GM19239 (cell line): ENCODE data around the gene EDAR.

Experiments
- DNase-seq: peaks from one replicate; pipeline ENCODE4 v3.0.0; 2011; ENCODE audit warnings: low spot score; ENCODE audit not compliant: insufficient read length
- FAIRE-seq: peaks from 2 replicates; lab custom pipeline; 2011; peaks lifted over from hg19 to GRCh38; lab: Jason Lieb, UNC

Gene EDAR

GRCh38 chr2:108942888-108943287 lies 46.1 kb downstream of the EDAR start:
- FAIRE-seq (no peak), DNase-seq (no peak)

GRCh38 chr2:108942231-108942825 lies 46.7 kb downstream of the EDAR start:
- no peak for FAIRE-seq
- DNase-seq: no peak

GRCh38 chr2:108941767-108942166 lies 47.3 kb downstream of the EDAR start:
- FAIRE-seq (no peak), DNase-seq (no peak)

GRCh38 chr2:108941161-108941665 lies 47.8 kb downstream of the EDAR start:
- FAIRE-seq (no peak), DNase-seq (no peak)

GRCh38 chr2:108940156-108940555 lies 48.9 kb downstream of the EDAR start:
- DNase-seq: no peak
- no peak for FAIRE-seq

GRCh38 chr2:108938077-108938710 lies 50.8 kb downstream of the EDAR start:
- FAIRE-seq (no peak), DNase-seq (no peak)

- no peak for DNase-seq
- no peak for FAIRE-seq
Measured at GRCh38 chr2:108937367-108938017, 51.5 kb downstream of the EDAR start.

GRCh38 chr2:108936866-108937265 lies 52.2 kb downstream of the EDAR start:
- DNase-seq: no peak
- no peak for FAIRE-seq

- DNase-seq (no peak), FAIRE-seq (no peak)
Measured at GRCh38 chr2:108936076-108936864, 52.8 kb downstream of the EDAR start.

GRCh38 chr2:108935271-108935741 lies 53.7 kb downstream of the EDAR start:
- DNase-seq: no peak
- no peak for FAIRE-seq

- no peak for DNase-seq
- no peak for FAIRE-seq
Measured at GRCh38 chr2:108934583-108935245, 54.3 kb downstream of the EDAR start.

- FAIRE-seq (no peak), DNase-seq (no peak)
Measured at GRCh38 chr2:108934151-108934550, 54.9 kb downstream of the EDAR start.

GRCh38 chr2:108933691-108934117 lies 55.3 kb downstream of the EDAR start:
- no peak for FAIRE-seq
- DNase-seq: no peak

- FAIRE-seq (no peak), DNase-seq (no peak)
Measured at GRCh38 chr2:108932736-108933332, 56.2 kb downstream of the EDAR start.

GRCh38 chr2:108931372-108931771 lies 57.6 kb downstream of the EDAR start:
- FAIRE-seq (no peak), DNase-seq (no peak)

GRCh38 chr2:108929807-108930425 lies 59.1 kb downstream of the EDAR start:
- DNase-seq (no peak), FAIRE-seq (no peak)

GRCh38 chr2:108928660-108929377 lies 60.2 kb downstream of the EDAR start:
- FAIRE-seq: no peak
- no peak for DNase-seq

GRCh38 chr2:108927936-108928659 lies 60.9 kb downstream of the EDAR start:
- DNase-seq (peak; percentile 46), FAIRE-seq (peak; percentile 14)
